HS-5 (cell line): ENCODE data around the gene MAP1LC3B2.

Source experiments
- DNase-seq: peaks from one replicate; pipeline ENCODE4 v3.0.0-alpha.2; 2012; ENCODE audit warnings: low read depth

MAP1LC3B2 gene

GRCh38 chr12:116595672-116596071, 36.5 kb downstream of the MAP1LC3B2 start:
- no peak for DNase-seq

- no peak for DNase-seq
These were observed 38.7 kb downstream of the MAP1LC3B2 start for GRCh38 chr12:116597886-116598285.

GRCh38 chr12:116598311-116599284, 39.4 kb downstream of the MAP1LC3B2 start:
- no peak for DNase-seq

GRCh38 chr12:116599285-116600136, 40.3 kb downstream of the MAP1LC3B2 start:
- no peak for DNase-seq

- DNase-seq, result peak; percentile 40
These were observed 42.1 kb downstream of the MAP1LC3B2 start for GRCh38 chr12:116600959-116601918.

- DNase-seq, result no peak
These were observed 43.0 kb downstream of the MAP1LC3B2 start for GRCh38 chr12:116601933-116602810.

- DNase-seq, result no peak
These were observed 44.5 kb downstream of the MAP1LC3B2 start for GRCh38 chr12:116603546-116604177.

GRCh38 chr12:116604178-116604895, 45.2 kb downstream of the MAP1LC3B2 start:
- DNase-seq, result no peak

- no peak for DNase-seq
These were observed 45.9 kb downstream of the MAP1LC3B2 start for GRCh38 chr12:116604951-116605641.

- no peak for DNase-seq
These were observed 47.2 kb downstream of the MAP1LC3B2 start for GRCh38 chr12:116606397-116606796.

GRCh38 chr12:116607039-116607438, 47.9 kb downstream of the MAP1LC3B2 start:
- no peak for DNase-seq

GRCh38 chr12:116609319-116610114, 50.3 kb downstream of the MAP1LC3B2 start:
- DNase-seq, result no peak

GRCh38 chr12:116610971-116611541, 51.9 kb downstream of the MAP1LC3B2 start:
- no peak for DNase-seq

GRCh38 chr12:116612436-116612835, 53.3 kb downstream of the MAP1LC3B2 start:
- no peak for DNase-seq

GRCh38 chr12:116613256-116613655, 54.1 kb downstream of the MAP1LC3B2 start:
- no peak for DNase-seq

GRCh38 chr12:116614194-116614915, 55.2 kb downstream of the MAP1LC3B2 start:
- DNase-seq, result no peak
